ENCODE results near the gene NR5A2.

The NR5A2 gene

DNA sequence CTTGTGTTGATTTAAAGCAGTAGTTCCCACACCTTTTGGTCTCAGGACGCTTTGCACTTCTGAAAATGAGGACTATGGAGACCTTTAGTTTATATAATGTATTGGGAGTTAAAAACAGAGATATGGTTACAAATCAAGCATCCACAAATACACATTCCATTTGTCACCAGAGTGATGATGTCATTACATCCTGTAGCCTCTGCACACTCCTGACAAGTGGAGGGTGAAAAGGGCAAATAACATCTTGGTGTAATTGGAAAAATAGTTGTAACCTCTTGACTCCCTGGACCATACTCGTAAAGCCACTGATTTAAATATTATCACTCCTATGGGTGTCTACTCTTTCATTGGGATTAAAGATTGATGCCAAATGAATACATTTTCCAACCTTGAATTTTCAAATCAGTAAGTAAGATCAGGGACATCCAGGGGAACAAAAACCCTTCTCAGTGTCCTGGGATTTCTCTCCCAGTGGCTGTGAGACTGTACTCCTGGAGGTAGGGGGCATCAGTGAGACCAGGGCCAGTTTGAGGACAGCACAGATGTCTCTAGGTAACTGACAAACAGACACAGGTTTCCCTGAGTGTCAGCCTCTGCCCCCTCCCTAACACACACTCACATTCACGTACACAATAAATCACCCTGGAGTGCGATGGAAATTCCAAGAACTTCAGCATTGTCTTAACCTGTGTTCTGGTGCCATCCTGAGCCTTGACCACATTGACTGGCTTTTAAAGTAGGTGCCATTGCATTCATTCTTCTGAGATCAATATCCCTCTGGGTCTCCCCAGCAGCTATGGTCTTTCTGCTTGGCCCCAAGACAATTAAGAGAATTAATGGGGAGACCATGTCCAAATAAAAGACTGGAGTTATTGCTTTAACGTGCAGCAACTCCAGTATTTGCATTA is 63.0 kb downstream of the NR5A2 start:
- DNase-seq (ENCODE audit: low spot score), result no peak
- in situ Hi-C loops (cut with MboI; ENCODE audit: low pct_unique_long_range_greater_than_20kb, low sequenced_read_pairs, unreplicated experiment), result no loop called here
- TF ChIP-seq, protein P1, sequence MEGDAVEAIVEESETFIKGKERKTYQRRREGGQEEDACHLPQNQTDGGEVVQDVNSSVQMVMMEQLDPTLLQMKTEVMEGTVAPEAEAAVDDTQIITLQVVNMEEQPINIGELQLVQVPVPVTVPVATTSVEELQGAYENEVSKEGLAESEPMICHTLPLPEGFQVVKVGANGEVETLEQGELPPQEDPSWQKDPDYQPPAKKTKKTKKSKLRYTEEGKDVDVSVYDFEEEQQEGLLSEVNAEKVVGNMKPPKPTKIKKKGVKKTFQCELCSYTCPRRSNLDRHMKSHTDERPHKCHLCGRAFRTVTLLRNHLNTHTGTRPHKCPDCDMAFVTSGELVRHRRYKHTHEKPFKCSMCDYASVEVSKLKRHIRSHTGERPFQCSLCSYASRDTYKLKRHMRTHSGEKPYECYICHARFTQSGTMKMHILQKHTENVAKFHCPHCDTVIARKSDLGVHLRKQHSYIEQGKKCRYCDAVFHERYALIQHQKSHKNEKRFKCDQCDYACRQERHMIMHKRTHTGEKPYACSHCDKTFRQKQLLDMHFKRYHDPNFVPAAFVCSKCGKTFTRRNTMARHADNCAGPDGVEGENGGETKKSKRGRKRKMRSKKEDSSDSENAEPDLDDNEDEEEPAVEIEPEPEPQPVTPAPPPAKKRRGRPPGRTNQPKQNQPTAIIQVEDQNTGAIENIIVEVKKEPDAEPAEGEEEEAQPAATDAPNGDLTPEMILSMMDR (IDR thresholded peaks at IDR 0.05; ENCODE audit: extremely low read depth, insufficient read depth, missing control alignments), result peak; percentile 31

DNA sequence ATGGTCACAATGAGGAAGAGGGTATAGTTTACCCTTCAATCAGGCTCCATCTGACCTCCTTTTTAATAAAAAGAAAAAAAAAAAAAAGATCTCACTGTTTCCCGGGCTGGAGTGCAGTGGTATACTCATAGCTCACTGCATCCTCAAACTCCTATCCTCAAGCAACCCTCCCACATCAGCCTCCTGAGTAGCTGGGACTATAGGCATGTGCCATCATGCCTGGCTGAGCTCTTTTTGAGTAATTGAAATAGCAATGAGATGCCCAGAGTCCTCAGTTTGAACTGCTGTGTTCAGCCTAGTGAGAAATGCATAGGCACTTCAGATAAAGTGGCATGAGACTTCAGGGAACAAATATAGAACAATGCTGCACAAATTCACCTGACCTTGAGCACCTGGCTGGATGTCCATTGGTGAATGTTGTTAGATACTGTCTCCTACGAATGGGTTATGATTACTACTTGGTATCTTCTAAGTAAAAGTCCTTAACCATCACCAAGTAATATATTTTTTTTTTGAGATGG is 67.6 kb downstream of the NR5A2 start:
- DNase-seq (ENCODE audit: low spot score), result no peak
- in situ Hi-C loops (cut with MboI; ENCODE audit: low pct_unique_long_range_greater_than_20kb, low sequenced_read_pairs, unreplicated experiment), result no loop called here
- TF ChIP-seq, protein P1 (IDR thresholded peaks at IDR 0.05; ENCODE audit: extremely low read depth, insufficient read depth, missing control alignments), result no peak

DNA sequence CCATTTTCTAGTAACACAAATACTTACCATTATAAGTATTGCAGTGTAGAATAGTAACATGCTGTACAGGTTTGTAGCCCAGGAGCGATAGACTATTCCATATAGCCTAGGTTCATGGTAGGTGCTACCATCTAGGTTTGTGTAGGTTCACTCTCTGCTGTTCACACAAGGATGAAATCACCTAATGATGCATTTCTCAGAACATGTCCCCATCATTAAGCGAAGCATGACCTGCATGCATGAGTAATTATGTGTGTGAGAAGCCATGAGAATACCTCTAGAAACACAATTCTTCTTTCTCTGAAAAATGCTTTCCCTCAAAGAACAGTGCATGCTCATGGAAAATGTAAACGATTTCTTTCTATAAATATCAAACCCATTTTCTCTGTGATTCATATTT is 69.3 kb downstream of the NR5A2 start:
- DNase-seq (ENCODE audit: low spot score), result no peak
- in situ Hi-C loops (cut with MboI; ENCODE audit: low pct_unique_long_range_greater_than_20kb, low sequenced_read_pairs, unreplicated experiment), result no loop called here
- TF ChIP-seq, protein P1 (IDR thresholded peaks at IDR 0.05; ENCODE audit: extremely low read depth, insufficient read depth, missing control alignments), result no peak

DNA sequence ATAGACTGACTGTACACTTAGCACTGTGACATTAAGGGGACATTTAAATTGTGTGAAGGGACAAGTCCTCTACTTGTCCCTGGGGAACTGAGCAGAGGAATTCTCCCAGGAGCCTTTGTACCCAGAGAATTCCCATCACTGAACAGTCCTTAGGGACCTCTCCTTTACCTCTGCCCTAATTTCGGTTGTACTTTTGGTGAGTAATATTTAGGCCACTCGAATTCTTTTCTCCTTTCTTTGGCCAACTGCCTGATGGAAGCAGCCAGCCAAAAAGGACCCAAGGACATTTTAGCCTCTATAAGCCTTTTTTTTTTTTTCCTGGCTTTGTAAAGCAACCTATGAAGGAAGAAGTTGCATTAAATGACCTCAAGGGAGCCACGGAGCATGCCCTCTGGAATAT is 71.5 kb downstream of the NR5A2 start:
- DNase-seq (ENCODE audit: low spot score), result no peak
- TF ChIP-seq, protein P1 (IDR thresholded peaks at IDR 0.05; ENCODE audit: extremely low read depth, insufficient read depth, missing control alignments), result no peak

DNA sequence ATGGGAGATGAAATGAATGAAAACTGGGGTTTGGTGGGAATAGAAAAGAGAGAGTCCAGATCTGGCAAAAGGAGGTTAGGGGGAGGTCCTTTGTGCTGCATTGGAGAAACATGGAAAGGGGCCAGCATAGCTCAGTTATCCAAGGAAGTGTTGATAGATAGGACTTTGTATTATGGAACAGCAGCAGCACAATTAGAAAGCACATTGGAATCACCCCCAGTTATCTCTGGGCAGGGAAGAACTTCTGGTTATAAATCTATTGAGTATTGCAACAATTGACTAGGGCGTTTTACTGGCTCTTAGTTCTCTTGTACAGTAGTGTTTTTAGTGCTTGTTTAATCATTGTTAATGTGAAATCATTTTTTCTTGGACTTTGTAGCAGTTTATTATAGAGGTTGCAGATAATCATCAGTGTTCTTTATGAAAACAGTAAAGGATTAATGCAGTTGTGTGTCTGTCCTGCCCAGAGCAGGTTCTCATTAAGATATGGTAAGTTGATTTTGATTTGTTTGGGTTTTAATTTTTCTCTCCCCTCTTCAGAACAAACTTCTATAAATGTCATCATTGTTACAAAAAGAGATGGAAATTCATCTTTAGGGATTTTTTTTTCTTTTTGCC is 76.6 kb downstream of the NR5A2 start:
- TF ChIP-seq, protein P1 (IDR thresholded peaks at IDR 0.05; ENCODE audit: extremely low read depth, insufficient read depth, missing control alignments), result no peak
- in situ Hi-C loops (cut with MboI; ENCODE audit: low pct_unique_long_range_greater_than_20kb, low sequenced_read_pairs, unreplicated experiment), result no loop called here
- DNase-seq (ENCODE audit: low spot score), result no peak

More for the DNA sequence above, 71.5 kb downstream of the NR5A2 start:
- in situ Hi-C loops (cut with MboI; ENCODE audit: low pct_unique_long_range_greater_than_20kb, low sequenced_read_pairs, unreplicated experiment), result no loop called here

DNA sequence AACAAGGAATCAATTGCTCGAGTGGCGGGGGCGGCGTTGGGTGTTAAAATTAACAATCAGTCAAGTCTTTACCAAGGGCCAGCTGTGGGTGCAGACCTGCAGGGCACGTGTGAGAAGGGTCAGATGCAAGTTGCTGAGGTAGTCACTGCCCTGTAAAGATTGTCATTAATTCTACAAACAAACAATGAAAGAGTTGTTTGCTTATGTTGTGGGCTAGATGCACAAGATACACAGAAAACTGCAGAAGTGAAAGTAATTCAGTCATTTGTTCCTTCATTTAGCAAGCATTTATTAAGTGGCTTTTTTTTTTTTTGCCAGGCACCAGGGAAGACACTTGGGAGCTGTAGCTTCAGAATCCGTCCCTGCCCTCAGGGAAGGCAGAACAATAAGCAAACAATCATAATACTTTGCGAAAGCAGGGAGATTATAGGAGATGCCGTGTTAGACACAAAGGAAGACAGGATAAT is 79.5 kb downstream of the NR5A2 start:
- TF ChIP-seq, protein P1 (IDR thresholded peaks at IDR 0.05; ENCODE audit: extremely low read depth, insufficient read depth, missing control alignments), result no peak
- in situ Hi-C loops (cut with MboI; ENCODE audit: low pct_unique_long_range_greater_than_20kb, low sequenced_read_pairs, unreplicated experiment), result no loop called here
- DNase-seq (ENCODE audit: low spot score), result no peak
